Brain microvascular endothelial cell (primary cell): ENCODE measurements around the gene KCNIP4.

Source experiments
- DNase-seq: peaks from one replicate; pipeline ENCODE4 v3.0.0-alpha.2; 2020
- H3K27ac ChIP-seq: fragments of 250-450 bp; sonication (Bioruptor Pico); 2 replicates; pipeline ENCODE4 v1.5.1; 2020; ENCODE audit warnings: mild to moderate bottlenecking, moderate library complexity
- H3K27me3 ChIP-seq: fragments of 250-450 bp; sonication (Bioruptor Pico); replicated peaks from 2 replicates; pipeline ENCODE4 v1.5.1; 2020; ENCODE audit warnings: mild to moderate bottlenecking
- H3K36me3 ChIP-seq: fragments of 250-450 bp; sonication (Bioruptor Pico); replicated peaks from 2 replicates; pipeline ENCODE4 v1.5.1; 2020; ENCODE audit warnings: mild to moderate bottlenecking
- H3K4me3 ChIP-seq: 2 replicates; pipeline ENCODE4 v1.5.1; 2011; ENCODE audit warnings: low read depth, mild to moderate bottlenecking, control low read depth, low read length, moderate library complexity
- CTCF ChIP-seq: IDR thresholded peaks from 2 replicates; pipeline ENCODE4 v1.5.1; 2011; ENCODE audit warnings: low read depth, mild to moderate bottlenecking, moderate library complexity, low read length, control low read depth, inconsistent platforms; ENCODE audit errors: missing control alignments
- in situ Hi-C: cut with HindIII; loops from 2 replicates; pipeline ENCODE4 v1.10.0; 2017; ENCODE audit warnings: low sequenced_read_pairs, low pct_ligation_motif_present

The KCNIP4 gene

GRCh38 chr4:21413807-21414370, 534.7 kb downstream of the KCNIP4 start:
- no peak for TF ChIP-seq CTCF
- in situ Hi-C loops: no loop called here
- no peak overlapping the region for H3K27ac ChIP-seq
- no peak for DNase-seq
- no peak overlapping the region for H3K4me3 ChIP-seq
- H3K27me3 ChIP-seq: no peaks in the 10 kb centered on the region
- no peaks in the 10 kb centered on the region for H3K36me3 ChIP-seq

- H3K4me3 ChIP-seq: no peak overlapping the region
- TF ChIP-seq CTCF: no peak
- no peak for DNase-seq
- no peak overlapping the region for H3K27ac ChIP-seq
- H3K27me3 ChIP-seq: no peaks in the 10 kb centered on the region
- in situ Hi-C loops: no loop called here
- no peaks in the 10 kb centered on the region for H3K36me3 ChIP-seq
These were observed 537.5 kb downstream of the KCNIP4 start for GRCh38 chr4:21411086-21411485.

- H3K4me3 ChIP-seq: no peak overlapping the region
- H3K27ac ChIP-seq: no peak overlapping the region
- H3K27me3 ChIP-seq: no peaks in the 10 kb centered on the region
- no peak for TF ChIP-seq CTCF
- H3K36me3 ChIP-seq: no peaks in the 10 kb centered on the region
- DNase-seq: no peak
- in situ Hi-C loops: no loop called here
These were observed 538.2 kb downstream of the KCNIP4 start for GRCh38 chr4:21410372-21410771.

- no peak overlapping the region for H3K27ac ChIP-seq
- TF ChIP-seq CTCF: no peak
- H3K36me3 ChIP-seq: no peaks in the 10 kb centered on the region
- DNase-seq: no peak
- in situ Hi-C loops: no loop called here
- no peak overlapping the region for H3K4me3 ChIP-seq
- H3K27me3 ChIP-seq: no peaks in the 10 kb centered on the region
These were observed 560.9 kb downstream of the KCNIP4 start for GRCh38 chr4:21387683-21388082.

GRCh38 chr4:21386166-21386780, 562.3 kb downstream of the KCNIP4 start:
- in situ Hi-C loops: no loop called here
- Histone ChIP-seq H3K36me3 (no peaks in the 10 kb centered on the region), H3K4me3 (no peak overlapping the region), H3K27ac (no peak overlapping the region), H3K27me3 (no peaks in the 10 kb centered on the region)
- no peak for DNase-seq
- TF ChIP-seq CTCF: no peak

GRCh38 chr4:21385706-21386105, 562.9 kb downstream of the KCNIP4 start:
- Histone ChIP-seq H3K27ac (no peak overlapping the region), H3K4me3 (no peak overlapping the region), H3K27me3 (no peaks in the 10 kb centered on the region), H3K36me3 (no peaks in the 10 kb centered on the region)
- DNase-seq: no peak
- in situ Hi-C loops: no loop called here
- no peak for TF ChIP-seq CTCF
